DOHH2 (cell line): ENCODE data around the gene NLGN3.

ENCODE experiments used
- EZH2phosphoT487 ChIP-seq: fragments of 200-600 bp; sonication (generic); IDR thresholded peaks from 2 replicates; pipeline ENCODE4 v1.6.1; 2017; ENCODE audit warnings: borderline replicate concordance, mild to moderate bottlenecking, antibody characterized with exemption, low read length, moderate library complexity, mixed read lengths
- TF ChIP-seq, protein P1 (sequence below): fragments of 200-600 bp; sonication (generic); IDR thresholded peaks from one replicate; pipeline ENCODE4 v1.5.1; 2014; ENCODE audit warnings: antibody characterized with exemption, mild to moderate bottlenecking, low read depth, low read length; ENCODE audit not compliant: poor library complexity, severe bottlenecking

DNA sequence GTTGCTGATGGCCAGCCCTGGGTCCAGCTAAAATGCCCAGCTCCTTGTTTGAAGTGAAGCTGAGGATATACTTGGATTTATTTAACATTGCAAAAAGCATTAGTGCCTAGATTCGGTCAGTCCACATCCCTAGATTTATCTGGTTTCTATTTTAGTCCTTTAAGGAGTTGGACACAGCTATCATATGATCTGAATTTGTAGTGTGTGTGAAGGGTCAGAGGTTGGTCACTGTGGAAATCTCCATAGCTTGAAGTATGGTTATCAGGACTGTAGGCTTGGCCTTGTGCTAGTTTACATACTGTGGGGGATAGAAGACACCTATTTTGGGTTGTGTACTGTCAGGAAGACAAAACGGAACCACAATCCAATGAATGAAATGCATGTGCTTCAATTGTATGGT lies 28.8 kb downstream of the NLGN3 start:
- TF ChIP-seq, protein P1, sequence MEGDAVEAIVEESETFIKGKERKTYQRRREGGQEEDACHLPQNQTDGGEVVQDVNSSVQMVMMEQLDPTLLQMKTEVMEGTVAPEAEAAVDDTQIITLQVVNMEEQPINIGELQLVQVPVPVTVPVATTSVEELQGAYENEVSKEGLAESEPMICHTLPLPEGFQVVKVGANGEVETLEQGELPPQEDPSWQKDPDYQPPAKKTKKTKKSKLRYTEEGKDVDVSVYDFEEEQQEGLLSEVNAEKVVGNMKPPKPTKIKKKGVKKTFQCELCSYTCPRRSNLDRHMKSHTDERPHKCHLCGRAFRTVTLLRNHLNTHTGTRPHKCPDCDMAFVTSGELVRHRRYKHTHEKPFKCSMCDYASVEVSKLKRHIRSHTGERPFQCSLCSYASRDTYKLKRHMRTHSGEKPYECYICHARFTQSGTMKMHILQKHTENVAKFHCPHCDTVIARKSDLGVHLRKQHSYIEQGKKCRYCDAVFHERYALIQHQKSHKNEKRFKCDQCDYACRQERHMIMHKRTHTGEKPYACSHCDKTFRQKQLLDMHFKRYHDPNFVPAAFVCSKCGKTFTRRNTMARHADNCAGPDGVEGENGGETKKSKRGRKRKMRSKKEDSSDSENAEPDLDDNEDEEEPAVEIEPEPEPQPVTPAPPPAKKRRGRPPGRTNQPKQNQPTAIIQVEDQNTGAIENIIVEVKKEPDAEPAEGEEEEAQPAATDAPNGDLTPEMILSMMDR = no peak
- TF ChIP-seq EZH2phosphoT487 = no peak
